ENCODE results near the gene ZNF429.
"Not testable (repeated sequence)": the region's sequence is repeated elsewhere in the genome, so short reads cannot be mapped to it uniquely, and the experiment has no call there.

The ZNF429 gene

GRCh38 chr19:21588065-21588601 lies 82.7 kb downstream of the ZNF429 start:
- DNase-seq = no peak

GRCh38 chr19:21590867-21591266 lies 85.5 kb downstream of the ZNF429 start:
- DNase-seq = no peak

GRCh38 chr19:21593008-21593481 lies 87.6 kb downstream of the ZNF429 start:
- no peak for DNase-seq

- no peak for DNase-seq
These were observed 88.1 kb downstream of the ZNF429 start for GRCh38 chr19:21593502-21593901.

- DNase-seq = no peak
These were observed 88.8 kb downstream of the ZNF429 start for GRCh38 chr19:21593934-21594820.

GRCh38 chr19:21595185-21595584 lies 89.8 kb downstream of the ZNF429 start:
- no peak for DNase-seq

- DNase-seq = no peak
These were observed 96.8 kb downstream of the ZNF429 start for GRCh38 chr19:21602082-21602658.

GRCh38 chr19:21602659-21603430 lies 97.4 kb downstream of the ZNF429 start:
- not testable (repeated sequence) for DNase-seq

- peak in 1 of 56 donors; percentile 1 for DNase-seq
These were observed 98.2 kb downstream of the ZNF429 start for GRCh38 chr19:21603431-21604231.

- peak in 1 of 56 donors; percentile 6 for DNase-seq
These were observed 99.0 kb downstream of the ZNF429 start for GRCh38 chr19:21604351-21604926.

Data from nucleus accumbens (tissue), 56 donors.